Pancreas (tissue), 10 donors: ENCODE data around the gene MAGOH. TPM values are rescaled to one million over a fixed set of nuclear protein-coding genes. Genes with fewer than 3 reads are reported as not detected.
A peak's percentile ranks its signal among the peaks of the same experiment; 100 is the strongest.

Experiments used
- ATAC-seq, 4 donors: fragments of 200-7000 bp; cut with Tn5 transposase; one replicate each; pipeline versions ENCODE4 v1.8.0 to v1.9.1; 2020; ENCODE audit warnings: mild to moderate bottlenecking in 4 of 4, moderate library complexity in 4 of 4
- DNase-seq, 6 donors: peaks; one replicate each; pipeline ENCODE4 v3.0.0-alpha.2; 2020
- FAIRE-seq: peaks from 2 replicates; lab custom pipeline; 2012; peaks lifted over from hg19 to GRCh38; lab: Jason Lieb, UNC
- H3K27ac ChIP-seq, 4 donors: fragments of 200-600 bp; sonication (generic); 1 replicate in 3 of 4; 2 replicates in 1 of 4; pipeline versions ENCODE4 v1.5.0 to v1.8.0; 2020
- H3K27me3 ChIP-seq, 4 donors: fragments of 200-600 bp; one replicate each; pipeline ENCODE4 v1.8.0; 2021
- H3K36me3 ChIP-seq, 3 donors: fragments of 200-600 bp; sonication (generic) in 1 of 3; one replicate each; pipeline versions ENCODE4 v1.5.0 to v1.8.0; 2020 to 2021
- H3K4me1 ChIP-seq, 3 donors: fragments of 200-600 bp; one replicate each; pipeline ENCODE4 v1.8.0; 2021
- H3K4me3 ChIP-seq, 4 donors: fragments of 200-600 bp; sonication (generic) in 2 of 4; one replicate each; pipeline versions ENCODE4 v1.5.0 to v1.8.0; 2020 to 2021
- H3K9me3 ChIP-seq, 4 donors: fragments of 200-600 bp; one replicate each; pipeline ENCODE4 v1.8.0; 2021
- CTCF ChIP-seq, 4 donors: fragments of 200-600 bp; sonication (generic) in 3 of 4; IDR thresholded peaks; one replicate each; pipeline versions ENCODE4 v1.5.0 to v1.8.0; 2021; ENCODE audit warnings: antibody characterized with exemption in 4 of 4
- WGBS, 2 donors: extraction: QIAGEN DNeasy Blood & Tissue Kit; methylation state at CpG; one replicate each; pipeline ENCODE4 v1.1.7; 2013; 5-methylcytosine and 5-hydroxymethylcytosine counted together
- intact Hi-C, 3 donors: fragments of 100-400 bp; cut with DNase I; formaldehyde crosslinking; loops; one replicate each; pipeline versions ENCODE4 v1.11.1 to v1.14.2; 2022
- polyA plus RNA-seq, 2 donors: library from polyadenylated mRNA; stranded (reverse); fragments of 200-250 nt; gene quantifications; one replicate each; pipeline ENCODE4 v1.2.3, GENCODE V29; 2013
- total RNA-seq, 6 donors: library from RNA; stranded (reverse); fragmentation: NEBNext Ultra II Directional in 4 of 6; extraction: Animal tissue kit (Norgen Biotek cat#: 25700) in 4 of 6; gene quantifications; one replicate each; pipeline versions ENCODE4 v1.2.1 to v1.2.4, GENCODE V29; 2021 to 2023
- donor health status: healthy with polysubstance abuse.
- donor health status: DM: no; HTN: no; CAD: no; lungs with moderate emphysema.
- donor health status: DM: no; HTN: no; CAD: no.
- donor health status: control.
- donor health status: control.
- donor health status: Bipolar disorder and iron deficiency.
- donor health status: DM: yes; HTN: yes; CAD: no.
- donor health status: DM: no; HTN: no; CAD: no.
- donor health status: DM: no; HTN: no; CAD: no.
- donor health status: DM: yes; HTN: yes; CAD: no.

The MAGOH gene
- total and polyA plus RNA-seq, 8 donors = 7.8 to 56.3 (median 14.4) TPM

- intact Hi-C loops = no loop called here
- no peak overlapping the region for H3K27ac ChIP-seq
These were observed 19.9 kb upstream of the MAGOH start for GRCh38 chr1:53258216-53258615.

GRCh38 chr1:53257454-53258081 is 19.2 kb upstream of the MAGOH start:
- H3K4me1 ChIP-seq = peaks cover 0 to 7% (median 3%) of the 10 kb centered on the region in 3 donors
- no peaks in the 10 kb centered on the region for H3K9me3 ChIP-seq

More at GRCh38 chr1:53258216-53258615, 19.9 kb upstream of the MAGOH start:
- Histone ChIP-seq H3K4me1 (peaks cover 0 to 7% (median 3%) of the 10 kb centered on the region in 3 donors), H3K27me3 (no peaks in the 10 kb centered on the region), H3K4me3 (no peak overlapping the region), H3K36me3 (no peaks in the 10 kb centered on the region), H3K9me3 (no peaks in the 10 kb centered on the region)
- TF ChIP-seq CTCF (IDR thresholded peaks at IDR 0.05) = no peak
- 50 to 55% methylated on average over 1 of the region's 1 CpG for WGBS, 2 donors
- DNase-seq = no peak
- no peak for FAIRE-seq
- ATAC-seq = peak; percentile 12 to 39 (median 37)

GRCh38 chr1:53256511-53257453 is 18.5 kb upstream of the MAGOH start:
- Histone ChIP-seq H3K36me3 (no peaks in the 10 kb centered on the region), H3K27me3 (no peaks in the 10 kb centered on the region), H3K4me1 (peaks cover 0 to 7% (median 3%) of the 10 kb centered on the region in 3 donors), H3K4me3 (no peak overlapping the region), H3K9me3 (no peaks in the 10 kb centered on the region), H3K27ac (no peak overlapping the region)
- no peak for DNase-seq
- no peak for FAIRE-seq
- intact Hi-C loops = no loop called here
- 76 to 79% methylated on average over 11 of the region's 11 CpGs for WGBS, 2 donors
- TF ChIP-seq CTCF (IDR thresholded peaks at IDR 0.05) = no peak
- peak in 2 of 4 donors; percentile 10 to 19 for ATAC-seq

More at GRCh38 chr1:53257454-53258081, 19.2 kb upstream of the MAGOH start:
- ATAC-seq (peak in 3 of 4 donors; percentile 63 to 80 (median 63)), FAIRE-seq (no peak), DNase-seq (no peak)
- H3K36me3 ChIP-seq = no peaks in the 10 kb centered on the region
- intact Hi-C loops = no loop called here
- H3K27me3 ChIP-seq = no peaks in the 10 kb centered on the region
- TF ChIP-seq CTCF (IDR thresholded peaks at IDR 0.05) = no peak
- WGBS, 2 donors = 26 to 39% methylated on average over 5 of the region's 5 CpGs
- H3K4me3 ChIP-seq = no peak overlapping the region
- no peak overlapping the region for H3K27ac ChIP-seq

GRCh38 chr1:53255031-53255430 is 16.7 kb upstream of the MAGOH start:
- no peak overlapping the region for H3K27ac ChIP-seq
- no peak for TF ChIP-seq CTCF (IDR thresholded peaks at IDR 0.05)
- no peaks in the 10 kb centered on the region for H3K36me3 ChIP-seq
- intact Hi-C loops = no loop called here
- no peak for ATAC-seq
- H3K4me3 ChIP-seq = no peak overlapping the region
- FAIRE-seq = no peak
- H3K4me1 ChIP-seq = peaks cover 0 to 7% (median 3%) of the 10 kb centered on the region in 3 donors
- DNase-seq = no peak
- no peaks in the 10 kb centered on the region for H3K27me3 ChIP-seq
- 94 to 98% methylated on average over 4 of the region's 4 CpGs for WGBS, 2 donors
- H3K9me3 ChIP-seq = no peaks in the 10 kb centered on the region
